ACHN (cell line): Measurements from ENCODE around the gene ACTL8.

Experiments
- DNase-seq: peaks from one replicate; pipeline ENCODE4 v3.0.0-alpha.2; 2015
- in situ Hi-C: cut with HindIII; loops from 2 replicates; pipeline ENCODE4 v1.10.0; 2017; ENCODE audit warnings: low sequenced_read_pairs, low pct_ligation_motif_present, low pct_unique_long_range_greater_than_20kb

The ACTL8 gene, protein sequence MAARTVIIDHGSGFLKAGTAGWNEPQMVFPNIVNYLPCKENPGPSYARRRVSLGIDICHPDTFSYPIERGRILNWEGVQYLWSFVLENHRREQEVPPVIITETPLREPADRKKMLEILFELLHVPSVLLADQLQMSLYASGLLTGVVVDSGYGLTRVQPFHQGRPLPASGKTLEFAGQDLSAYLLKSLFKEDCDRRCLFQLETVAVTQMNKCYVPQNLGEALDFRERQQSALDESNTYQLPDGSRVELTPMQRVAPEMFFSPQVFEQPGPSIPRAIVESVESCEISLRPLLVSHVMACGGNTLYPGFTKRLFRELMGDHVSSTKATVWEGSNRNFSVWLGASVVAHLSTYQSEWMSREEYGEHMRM

DNA sequence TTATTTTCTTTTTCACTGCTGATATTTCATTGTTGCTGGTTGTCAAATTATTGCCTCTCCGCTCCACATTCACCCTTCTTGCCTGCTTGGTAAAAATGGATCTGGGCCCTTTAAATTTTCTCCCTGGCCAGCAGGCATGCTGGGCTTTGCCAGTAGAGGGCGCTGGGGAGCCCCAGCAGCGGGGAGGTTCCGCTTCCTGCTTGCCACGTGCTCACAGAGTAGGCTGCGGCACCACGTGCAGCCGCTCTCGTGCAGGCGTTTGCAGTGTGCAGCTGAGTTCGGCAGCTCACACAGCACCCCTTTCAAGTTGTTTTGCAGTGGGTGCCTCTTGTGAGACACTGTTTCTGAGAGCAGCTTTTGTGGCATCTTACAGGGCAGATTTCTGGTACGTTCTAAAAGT, at the start of gene ACTL8:
ACTL8 (plus strand) TSS at position 214 of the 400 bp plus-strand sequence. CDS start 67,676 bp downstream, outside the sequence.
- DNase-seq, result peak; percentile 6
- in situ Hi-C loops, result no loop called here

DNA sequence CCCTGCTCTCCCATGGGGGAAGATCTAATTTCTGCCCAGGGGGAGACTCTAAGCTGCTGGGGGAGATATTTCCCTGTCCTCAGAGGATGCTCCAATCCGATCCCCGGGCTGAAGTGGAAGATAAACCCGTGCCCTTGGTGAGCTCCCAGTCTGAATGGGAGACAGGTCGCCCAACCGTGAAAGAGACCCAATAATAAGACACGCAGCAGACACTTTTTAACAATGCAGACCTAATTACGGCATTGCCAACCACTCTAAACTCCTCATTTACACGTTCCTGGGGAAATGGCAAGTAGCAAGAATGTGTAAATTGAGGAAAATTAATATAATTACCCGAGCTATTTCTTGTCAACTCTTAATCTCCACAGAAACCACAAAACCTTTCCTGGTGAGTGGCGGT, 48.7 kb upstream of the ACTL8 start:
- in situ Hi-C loops, result no loop called here
- DNase-seq, result no peak

DNA sequence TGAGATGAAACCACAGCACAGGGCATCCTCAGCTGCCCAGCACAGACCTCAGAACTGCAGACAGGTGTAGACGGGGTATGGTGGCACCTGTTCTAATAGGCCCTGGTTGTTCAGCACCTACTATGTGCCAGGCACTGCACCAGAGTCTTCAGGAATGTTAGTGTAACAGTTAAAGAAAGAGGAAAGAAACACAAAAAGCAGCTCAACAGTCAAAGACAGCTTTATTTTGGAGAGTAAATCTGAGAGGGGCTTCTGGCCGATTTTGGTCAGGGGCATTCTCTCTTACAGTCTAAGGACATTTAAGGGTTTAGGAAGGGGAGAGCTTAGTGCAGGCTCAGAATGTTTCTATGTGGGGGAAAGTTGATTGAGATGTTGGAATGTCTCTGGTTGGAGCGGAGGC, 45.2 kb upstream of the ACTL8 start:
- in situ Hi-C loops, result no loop called here

DNA sequence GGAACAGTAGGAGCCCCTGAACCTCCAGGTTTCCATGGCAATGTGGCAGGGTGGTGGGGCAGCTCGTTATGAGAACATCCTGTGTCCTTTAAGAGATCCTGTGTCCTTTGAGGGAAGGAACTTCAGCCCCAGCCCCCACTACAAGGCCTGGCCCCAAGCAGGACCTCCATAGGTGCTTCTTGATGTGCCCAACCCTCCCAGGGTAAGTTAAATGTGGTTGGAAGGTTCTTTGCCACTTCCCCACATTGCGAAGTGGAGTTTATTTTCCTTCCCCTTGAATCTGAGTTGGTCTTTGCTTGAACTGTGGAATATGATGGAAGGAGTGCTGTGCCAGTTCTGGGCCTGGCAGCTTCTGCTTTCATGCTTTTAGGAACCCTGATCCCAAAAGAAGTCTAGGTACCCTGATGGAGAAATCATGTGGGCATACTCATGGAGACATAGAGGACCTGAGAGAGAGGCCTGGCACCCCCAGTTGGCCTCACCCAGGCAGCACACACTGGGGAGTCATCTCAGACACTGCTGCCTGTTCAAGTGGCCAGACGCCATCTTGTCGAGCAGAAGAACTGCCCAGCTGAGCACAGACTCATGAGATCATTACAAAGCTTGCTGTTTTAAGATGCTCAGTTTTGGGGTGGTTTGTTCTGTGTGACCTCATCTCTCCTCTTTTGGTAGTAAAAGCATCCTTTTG, 44.1 kb upstream of the ACTL8 start:
- in situ Hi-C loops, result no loop called here
- DNase-seq, result no peak

More for the DNA sequence above, 45.2 kb upstream of the ACTL8 start:
- DNase-seq, result no peak

DNA sequence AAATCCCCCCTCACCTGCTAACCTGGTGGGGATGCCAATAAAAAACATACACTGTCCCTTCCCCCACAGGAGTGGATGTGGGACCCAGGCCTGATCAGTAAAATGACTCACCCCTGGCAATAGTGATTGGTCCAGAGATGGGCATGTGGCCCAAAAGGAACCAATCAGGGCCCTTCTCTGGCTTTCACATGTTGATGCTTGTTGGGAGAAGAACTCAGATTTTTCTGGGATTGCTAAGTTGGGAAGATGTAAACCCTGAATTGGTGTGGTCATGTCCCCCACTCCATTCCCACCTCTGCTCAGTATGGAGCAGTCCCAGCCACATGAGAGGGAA, 43.6 kb upstream of the ACTL8 start:
- DNase-seq, result no peak
- in situ Hi-C loops, result no loop called here

DNA sequence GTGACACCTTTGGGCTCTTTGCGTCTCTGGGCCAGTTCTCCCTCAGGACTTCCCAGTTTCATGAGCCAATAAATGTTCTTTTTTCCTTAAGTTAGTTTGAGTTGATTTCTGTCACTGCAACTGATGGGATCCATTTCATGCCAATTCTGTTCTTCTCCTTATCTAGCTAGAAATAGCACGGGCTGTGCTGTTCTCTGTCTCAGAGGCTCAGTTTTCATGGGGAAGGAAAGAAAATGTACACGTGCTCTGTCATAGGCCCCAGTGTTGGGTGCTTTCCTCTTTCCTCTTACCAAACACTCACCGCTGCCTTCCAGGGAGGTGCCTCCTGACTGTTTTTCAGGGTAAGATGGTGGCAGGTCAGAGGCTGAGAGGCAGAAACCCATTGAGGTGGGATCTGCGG, 43.2 kb upstream of the ACTL8 start:
- DNase-seq, result no peak
- in situ Hi-C loops, result no loop called here

DNA sequence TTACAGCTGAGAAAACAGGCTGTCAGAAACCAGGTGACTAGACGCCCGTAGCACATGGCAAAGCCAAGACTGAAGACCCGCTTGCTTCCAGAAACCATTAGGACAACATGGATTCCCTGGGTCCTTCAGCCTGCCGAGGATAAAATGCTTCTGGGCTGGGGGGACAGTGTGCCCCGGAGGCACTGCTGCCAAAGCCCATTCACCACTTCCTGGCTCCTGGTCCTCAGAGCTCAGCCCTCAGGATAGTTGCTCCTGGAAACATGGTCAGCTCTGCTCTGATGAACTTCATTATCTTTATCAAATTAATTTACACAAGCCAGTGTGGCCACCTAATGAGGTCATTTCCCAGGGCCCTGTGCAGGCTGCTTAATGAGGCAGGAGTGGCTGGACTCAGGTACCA, 41.1 kb upstream of the ACTL8 start:
- no peak for DNase-seq
- in situ Hi-C loops, result no loop called here

DNA sequence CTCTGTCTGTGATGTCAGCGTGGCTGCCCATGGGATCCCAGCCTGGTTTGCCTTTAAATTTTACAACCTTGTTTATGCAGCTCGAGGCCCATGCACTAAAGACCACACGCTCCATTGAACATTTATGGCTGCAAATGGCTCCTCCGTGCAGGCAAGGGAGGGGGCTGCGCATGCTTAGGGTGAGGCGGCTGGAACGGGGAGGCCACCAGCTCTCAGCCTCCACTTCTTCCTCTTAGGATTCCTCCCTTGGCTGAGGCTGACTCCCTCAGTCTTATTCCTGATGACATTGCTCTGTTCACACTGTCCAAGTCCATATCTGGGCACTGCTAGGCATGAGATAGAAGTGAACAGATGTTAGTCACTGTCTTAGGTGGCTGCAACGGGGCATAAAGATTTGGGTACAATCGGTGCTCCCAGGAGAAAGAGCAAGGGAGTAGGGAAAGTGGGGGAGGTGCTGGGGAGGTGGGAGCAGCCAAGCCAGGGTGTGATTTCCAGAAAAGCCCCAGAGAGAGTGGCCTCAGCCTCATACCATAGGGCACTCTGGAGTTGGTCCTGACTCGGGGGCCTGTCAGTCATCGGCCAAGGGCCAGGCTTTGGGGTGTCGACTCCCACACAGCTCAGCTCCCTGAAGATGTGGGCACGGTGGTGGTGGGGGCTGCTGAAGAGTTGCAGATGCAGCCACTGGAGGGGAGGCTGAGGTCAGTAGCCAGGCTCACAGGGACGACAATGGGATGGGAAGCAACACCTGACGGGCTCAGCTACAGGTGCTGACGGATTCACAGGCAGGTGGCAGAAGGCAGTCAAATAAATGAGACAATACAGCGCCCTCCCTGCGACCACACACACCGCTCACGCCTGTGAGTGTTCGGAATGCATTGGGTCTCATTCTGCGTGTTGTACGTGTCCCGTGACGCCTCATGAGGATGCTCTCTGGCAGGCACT, 37.3 kb upstream of the ACTL8 start:
- in situ Hi-C loops, result no loop called here
- no peak for DNase-seq

DNA sequence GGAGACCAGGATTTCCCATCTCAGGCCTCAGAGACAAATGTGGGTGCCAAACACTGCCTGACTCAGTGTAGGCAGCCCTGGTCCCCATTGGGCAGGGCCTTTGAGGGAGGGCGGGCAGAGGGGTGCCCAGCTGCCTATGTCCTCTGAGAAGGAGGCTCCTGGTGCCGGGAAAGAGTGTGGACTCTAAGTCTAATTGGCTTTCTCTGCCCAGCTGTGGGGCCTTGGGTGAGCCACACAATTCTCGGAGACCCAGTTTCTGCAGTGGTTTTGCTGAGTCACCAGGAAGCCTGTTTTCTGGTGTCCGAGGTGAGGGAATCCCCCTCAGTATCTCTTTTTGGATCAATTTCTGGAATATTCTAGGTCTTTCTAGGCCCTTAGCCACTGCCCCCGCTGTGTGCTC, 35.3 kb upstream of the ACTL8 start:
- DNase-seq, result no peak
- in situ Hi-C loops, result no loop called here

DNA sequence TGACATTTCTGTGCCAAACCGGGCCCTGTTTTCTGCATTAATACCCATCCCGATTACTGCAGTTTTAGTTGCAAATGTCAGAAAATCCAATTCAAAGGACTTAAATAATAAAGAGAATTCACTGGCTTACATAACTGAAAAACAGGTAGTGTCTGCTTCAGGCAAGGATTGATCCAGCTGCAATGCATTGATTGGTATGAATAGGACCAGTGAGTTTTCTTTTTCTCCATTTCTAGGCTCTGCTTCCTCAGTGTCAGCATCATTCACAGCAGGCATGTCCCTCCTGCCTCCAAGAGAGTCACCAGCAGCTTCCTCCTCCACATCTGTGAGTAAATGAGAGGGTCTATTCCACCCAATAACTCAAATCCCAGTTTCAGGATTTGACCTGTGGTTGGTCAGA, 33.7 kb upstream of the ACTL8 start:
- in situ Hi-C loops, result no loop called here
- no peak for DNase-seq

DNA sequence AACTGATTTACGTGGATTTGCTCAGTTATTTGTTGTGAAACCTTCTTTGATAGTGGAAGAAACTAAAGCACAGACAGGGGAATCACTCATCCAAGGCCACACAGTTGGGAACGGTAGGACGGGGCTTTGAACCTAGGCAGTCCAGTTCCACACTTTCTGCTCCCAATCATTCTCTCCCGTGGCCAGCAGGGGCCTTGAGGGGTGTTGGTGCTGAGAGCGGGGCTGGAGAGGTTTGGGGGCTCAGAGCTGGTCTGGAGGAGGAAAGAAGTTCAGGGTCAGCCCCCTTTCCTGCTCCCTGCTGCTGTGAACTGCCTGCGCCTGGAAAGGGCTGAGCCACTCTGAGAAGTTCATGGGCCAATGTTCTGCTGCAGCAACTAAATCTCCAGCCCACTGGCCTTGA, 31.4 kb upstream of the ACTL8 start:
- in situ Hi-C loops, result no loop called here
- no peak for DNase-seq

DNA sequence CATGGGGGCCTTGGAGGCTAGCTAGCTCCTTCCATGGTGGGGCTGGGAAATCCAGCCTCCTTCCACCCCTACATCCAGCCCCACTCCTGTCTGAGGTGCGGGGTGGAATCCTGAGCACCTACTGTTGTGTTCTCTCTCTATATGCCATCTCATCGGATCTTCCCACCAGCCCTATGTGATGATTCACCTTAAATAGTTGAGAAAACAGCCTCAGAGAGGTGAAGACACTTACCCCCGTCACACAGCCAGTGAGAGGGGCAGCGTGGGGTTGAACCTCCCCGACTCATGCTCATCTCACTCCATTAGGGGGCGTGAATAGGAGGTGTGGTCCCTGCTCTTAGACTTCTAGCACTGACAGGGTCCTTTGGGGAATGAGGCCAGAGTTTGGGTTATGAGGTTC, 31.0 kb upstream of the ACTL8 start:
- in situ Hi-C loops, result no loop called here
- DNase-seq, result no peak

DNA sequence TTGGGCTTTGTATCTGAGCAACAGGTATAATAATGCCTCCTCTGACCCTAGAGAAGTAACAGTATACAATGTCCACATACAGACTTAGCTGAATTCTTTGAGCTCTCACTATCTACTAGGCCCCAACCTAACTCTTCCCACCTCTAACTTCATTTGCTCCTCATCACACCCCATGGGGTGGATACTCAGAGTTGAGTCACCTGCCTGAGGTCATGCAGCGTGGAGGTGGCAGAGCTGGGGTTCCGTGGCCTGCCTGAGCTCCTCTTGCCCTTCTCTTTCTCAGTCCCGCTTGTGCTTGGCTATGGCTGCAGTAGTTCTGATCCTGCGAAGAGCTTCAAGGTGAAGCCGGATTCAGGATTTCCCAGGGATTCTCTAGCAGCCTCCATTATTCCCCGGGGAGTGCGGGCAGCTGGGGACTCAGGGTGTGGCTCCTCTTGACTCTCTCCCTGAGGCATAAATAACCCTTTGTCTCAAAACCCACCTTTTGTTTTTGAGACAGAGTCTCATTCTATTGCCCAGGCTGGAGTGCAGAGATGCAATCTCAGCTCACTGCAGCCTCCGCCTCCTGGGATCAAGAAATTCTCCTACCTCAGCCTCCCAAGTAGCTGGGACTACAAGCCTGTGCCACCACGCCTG, 29.9 kb upstream of the ACTL8 start:
- in situ Hi-C loops, result no loop called here
- no peak for DNase-seq

DNA sequence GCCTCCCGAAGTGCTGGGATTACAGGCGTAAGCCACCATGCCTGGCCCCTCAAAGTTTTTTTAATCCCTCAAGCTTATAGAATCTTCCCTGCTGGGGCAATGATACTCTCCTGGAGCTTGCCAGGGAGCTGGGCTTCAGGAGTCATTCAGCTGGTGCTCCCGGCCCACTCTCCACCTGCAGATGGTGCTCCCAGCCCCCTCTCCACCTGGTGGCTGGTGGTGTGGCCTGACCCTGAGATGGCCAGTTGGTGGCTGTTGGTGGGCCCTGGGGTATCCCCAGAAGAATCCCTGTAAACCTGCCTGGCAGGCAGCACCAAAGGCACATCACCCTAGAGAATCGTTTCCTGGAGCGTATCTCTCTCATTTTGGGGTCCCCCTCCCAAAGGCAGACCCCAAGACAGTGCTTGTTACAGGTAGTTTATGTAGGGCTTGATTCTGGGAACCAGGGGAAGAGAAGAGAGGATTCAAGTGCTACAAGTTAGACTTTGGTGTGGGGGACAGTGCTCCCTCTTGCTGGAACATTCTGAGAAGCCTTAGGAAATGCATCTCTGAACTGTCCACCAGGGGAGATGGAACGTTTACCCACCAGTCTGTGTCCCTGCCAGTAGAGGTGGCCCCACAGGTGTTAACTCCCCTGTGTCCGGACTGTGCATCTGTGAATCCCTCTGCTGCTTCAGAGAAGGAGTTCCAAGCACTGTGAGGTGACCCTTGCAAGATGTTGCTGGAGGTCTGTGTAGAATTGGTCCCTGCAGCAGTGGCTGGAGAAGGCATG, 29.1 kb upstream of the ACTL8 start:
- in situ Hi-C loops, result no loop called here
- no peak for DNase-seq

DNA sequence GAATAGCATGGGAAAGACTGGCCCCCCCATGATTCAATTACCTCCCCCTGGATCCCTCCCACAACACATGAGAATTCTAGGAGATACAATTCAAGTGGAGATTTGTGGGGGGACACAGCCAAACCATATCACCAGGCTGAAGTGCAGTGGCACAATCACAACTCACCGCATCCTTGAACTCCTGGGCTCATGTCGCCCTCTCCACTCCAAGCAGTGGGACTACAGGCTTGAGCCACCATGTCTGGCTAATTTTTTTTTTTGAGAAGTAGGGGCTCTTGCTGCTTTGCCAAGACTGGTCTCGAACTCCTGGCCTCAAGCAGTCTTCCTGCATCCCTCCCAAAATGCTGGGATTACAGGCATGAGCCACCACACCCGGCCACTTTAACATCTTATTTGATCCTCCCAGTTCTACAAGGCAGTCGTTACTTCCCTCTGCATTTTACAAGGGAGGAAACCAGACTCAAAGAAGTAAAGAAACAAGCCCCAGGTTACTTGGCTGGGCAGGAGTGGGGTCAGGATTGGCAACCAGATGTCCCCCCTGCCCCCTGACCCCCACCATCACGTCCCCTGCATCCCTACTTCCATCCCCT, 26.9 kb upstream of the ACTL8 start:
- in situ Hi-C loops, result no loop called here
- no peak for DNase-seq

DNA sequence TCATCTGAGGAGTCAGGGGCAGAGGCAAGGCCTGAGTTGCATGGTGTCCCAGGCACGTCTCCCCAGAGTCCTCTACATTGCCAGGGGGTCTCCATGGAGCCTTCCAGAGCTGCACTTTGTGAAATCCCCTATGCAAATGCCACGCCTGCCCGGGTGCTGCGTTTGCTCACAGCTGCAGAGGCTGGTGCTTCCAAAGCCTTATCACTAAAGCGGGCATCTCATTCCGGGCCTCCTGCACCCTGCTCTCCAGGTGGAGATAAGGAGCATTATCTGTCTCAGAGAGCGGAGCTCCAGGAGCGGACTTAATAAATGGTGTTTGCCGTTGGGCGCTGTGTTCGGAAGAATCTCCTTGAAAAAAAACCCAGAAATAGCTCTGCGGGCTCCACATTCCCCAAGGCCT, 25.9 kb upstream of the ACTL8 start:
- no peak for DNase-seq
- in situ Hi-C loops, result no loop called here

DNA sequence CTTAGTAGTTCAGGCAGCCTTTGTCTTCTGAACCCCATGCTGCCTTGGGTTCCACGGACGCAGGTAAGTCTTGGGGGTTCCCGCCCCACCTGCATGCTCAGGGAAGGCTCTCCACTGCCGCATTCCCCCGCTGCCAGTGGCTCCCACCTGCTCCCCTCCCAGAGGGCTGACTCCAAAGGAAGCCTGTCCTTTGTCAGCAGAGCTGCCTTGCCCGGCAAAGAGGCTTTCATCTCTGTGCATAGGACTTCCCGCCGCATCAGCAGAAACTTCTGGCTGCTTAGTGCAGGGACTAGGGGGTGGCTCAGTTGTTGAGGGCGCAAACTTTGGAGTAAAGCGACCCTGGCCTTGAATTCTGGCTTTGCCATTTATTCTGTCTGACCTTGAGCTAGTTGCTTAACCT, 25.2 kb upstream of the ACTL8 start:
- DNase-seq, result no peak
- in situ Hi-C loops, result no loop called here

DNA sequence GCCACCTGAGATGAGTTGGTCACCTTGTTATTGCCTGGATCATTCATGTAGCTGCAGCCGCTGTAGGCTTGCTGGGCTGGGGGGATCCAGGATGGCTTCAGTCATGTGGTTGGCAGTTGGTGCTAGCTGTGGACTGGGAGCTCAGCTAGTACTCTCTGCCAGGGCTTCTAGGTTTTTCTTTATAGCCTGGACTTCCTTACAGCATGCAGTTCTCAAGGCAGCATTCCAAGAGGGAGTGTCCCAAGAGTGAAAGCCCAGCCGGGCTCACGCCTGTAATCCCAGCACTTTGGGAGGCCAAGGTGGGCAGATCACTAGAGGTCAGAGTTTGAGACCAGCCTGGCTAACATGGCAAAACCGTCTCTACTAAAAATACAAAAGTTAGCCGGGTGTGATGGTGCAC, 23.7 kb upstream of the ACTL8 start:
- in situ Hi-C loops, result no loop called here
- DNase-seq, result no peak
